Measurements from ENCODE around the gene THNSL1. TPM values are rescaled to one million over a fixed set of nuclear protein-coding genes. Genes with fewer than 3 reads are reported as not detected.

The THNSL1 gene
- total RNA-seq, 3 donors from 2014 or later, result 2.2 to 3.7 (median 3.2) TPM

GRCh38 chr10:25071227-25071626 lies 54.8 kb downstream of the THNSL1 start:
- TF ChIP-seq, protein P1, sequence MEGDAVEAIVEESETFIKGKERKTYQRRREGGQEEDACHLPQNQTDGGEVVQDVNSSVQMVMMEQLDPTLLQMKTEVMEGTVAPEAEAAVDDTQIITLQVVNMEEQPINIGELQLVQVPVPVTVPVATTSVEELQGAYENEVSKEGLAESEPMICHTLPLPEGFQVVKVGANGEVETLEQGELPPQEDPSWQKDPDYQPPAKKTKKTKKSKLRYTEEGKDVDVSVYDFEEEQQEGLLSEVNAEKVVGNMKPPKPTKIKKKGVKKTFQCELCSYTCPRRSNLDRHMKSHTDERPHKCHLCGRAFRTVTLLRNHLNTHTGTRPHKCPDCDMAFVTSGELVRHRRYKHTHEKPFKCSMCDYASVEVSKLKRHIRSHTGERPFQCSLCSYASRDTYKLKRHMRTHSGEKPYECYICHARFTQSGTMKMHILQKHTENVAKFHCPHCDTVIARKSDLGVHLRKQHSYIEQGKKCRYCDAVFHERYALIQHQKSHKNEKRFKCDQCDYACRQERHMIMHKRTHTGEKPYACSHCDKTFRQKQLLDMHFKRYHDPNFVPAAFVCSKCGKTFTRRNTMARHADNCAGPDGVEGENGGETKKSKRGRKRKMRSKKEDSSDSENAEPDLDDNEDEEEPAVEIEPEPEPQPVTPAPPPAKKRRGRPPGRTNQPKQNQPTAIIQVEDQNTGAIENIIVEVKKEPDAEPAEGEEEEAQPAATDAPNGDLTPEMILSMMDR (IDR thresholded peaks at IDR 0.05), result no peak
- intact Hi-C loops (cut with DNase I, micrococcal nuclease), result no loop called here
- H3K9me3 ChIP-seq, result no peaks in the 10 kb centered on the region
- no peak for ATAC-seq
- no peaks in the 10 kb centered on the region for H3K36me3 ChIP-seq (ENCODE audit: low read depth)
- H3K4me3 ChIP-seq, result no peak overlapping the region
- no peak for DNase-seq
- H3K4me1 ChIP-seq (ENCODE audit: low read depth), result no peaks in the 10 kb centered on the region

DNA sequence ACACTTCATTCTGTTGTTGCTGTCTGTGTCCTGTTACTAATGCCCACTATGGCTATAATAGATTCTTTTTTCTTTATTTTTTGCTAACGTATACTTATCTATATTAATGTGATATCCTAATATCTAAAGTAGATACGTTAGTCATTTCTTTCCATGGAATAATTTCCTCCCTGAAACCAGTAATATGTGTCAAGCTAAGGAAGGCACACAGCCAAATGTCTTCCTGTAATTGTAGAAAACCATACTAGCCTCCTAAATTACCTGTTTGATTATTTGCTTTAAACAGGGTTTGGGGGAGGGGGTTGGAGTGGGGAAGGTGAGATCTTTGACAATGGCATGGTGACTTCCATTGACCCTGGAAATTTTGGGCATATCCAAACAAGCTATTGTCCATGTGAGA lies 56.4 kb downstream of the THNSL1 start:
- H3K36me3 ChIP-seq (ENCODE audit: low read depth), result no peaks in the 10 kb centered on the region
- TF ChIP-seq, protein P1 (IDR thresholded peaks at IDR 0.05), result no peak
- DNase-seq (no peak), ATAC-seq (no peak)
- H3K4me3 ChIP-seq, result no peak overlapping the region
- no peaks in the 10 kb centered on the region for H3K4me1 ChIP-seq (ENCODE audit: low read depth)
- intact Hi-C loops (cut with DNase I, micrococcal nuclease), result no loop called here
- no peaks in the 10 kb centered on the region for H3K9me3 ChIP-seq

GRCh38 chr10:25075825-25076224 lies 59.4 kb downstream of the THNSL1 start:
- intact Hi-C loops (cut with DNase I, micrococcal nuclease), result no loop called here
- Histone ChIP-seq H3K36me3 (ENCODE audit: low read depth) (no peaks in the 10 kb centered on the region), H3K9me3 (no peaks in the 10 kb centered on the region), H3K4me1 (ENCODE audit: low read depth) (peaks cover 9% of the 10 kb centered on the region), H3K4me3 (no peak overlapping the region)
- ATAC-seq (no peak), DNase-seq (no peak)
- TF ChIP-seq, protein P1 (IDR thresholded peaks at IDR 0.05), result no peak

Other genes with a start within 250 kb of the THNSL1 start
- gene PRTFDC1, start 64.0 kb upstream of the THNSL1 start, total RNA-seq, result 10 to 100 TPM in 1 of 3 donors, 1 to 10 TPM in 2; 6.1 to 11.9 (median 6.9) TPM
- gene ENKUR, start 454 bp upstream of the THNSL1 start, total RNA-seq, result under 1 TPM; 0.32 to 0.98 (median 0.77) TPM
- under 1 TPM; 0.20 to 0.51 (median 0.24) TPM for gene GPR158, start 158.4 kb downstream of the THNSL1 start, total RNA-seq

All from mucosa of descending colon (tissue), 3 donors.